DOHH2 (cell line): ENCODE results near the gene ZFHX3.

Experiments
- EZH2phosphoT487 ChIP-seq: fragments of 200-600 bp; sonication (generic); IDR thresholded peaks from 2 replicates; pipeline ENCODE4 v1.6.1; 2017; ENCODE audit warnings: borderline replicate concordance, mild to moderate bottlenecking, antibody characterized with exemption, low read length, moderate library complexity, mixed read lengths
- TF ChIP-seq, protein P1 (sequence below): fragments of 200-600 bp; sonication (generic); IDR thresholded peaks from one replicate; pipeline ENCODE4 v1.5.1; 2014; ENCODE audit warnings: antibody characterized with exemption, mild to moderate bottlenecking, low read depth, low read length; ENCODE audit not compliant: poor library complexity, severe bottlenecking

DNA sequence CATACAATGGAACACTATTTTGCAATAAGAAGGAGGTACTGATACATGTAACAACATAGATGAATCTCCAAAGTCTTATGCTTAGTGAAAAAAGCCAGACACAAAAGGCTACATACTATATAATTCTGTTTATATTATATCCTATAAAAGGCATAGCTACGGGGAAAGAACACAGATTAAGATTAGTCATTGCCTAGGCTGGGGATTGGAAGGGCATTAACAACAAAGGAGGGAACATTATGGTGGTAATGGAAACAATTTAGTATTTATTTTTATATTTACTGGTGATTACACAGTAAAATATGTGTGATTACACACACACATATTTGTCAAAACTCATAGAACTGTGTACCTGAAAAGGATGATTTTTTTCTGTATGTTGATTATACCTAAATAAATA, 278.1 kb downstream of the ZFHX3 start:
- TF ChIP-seq, protein P1, sequence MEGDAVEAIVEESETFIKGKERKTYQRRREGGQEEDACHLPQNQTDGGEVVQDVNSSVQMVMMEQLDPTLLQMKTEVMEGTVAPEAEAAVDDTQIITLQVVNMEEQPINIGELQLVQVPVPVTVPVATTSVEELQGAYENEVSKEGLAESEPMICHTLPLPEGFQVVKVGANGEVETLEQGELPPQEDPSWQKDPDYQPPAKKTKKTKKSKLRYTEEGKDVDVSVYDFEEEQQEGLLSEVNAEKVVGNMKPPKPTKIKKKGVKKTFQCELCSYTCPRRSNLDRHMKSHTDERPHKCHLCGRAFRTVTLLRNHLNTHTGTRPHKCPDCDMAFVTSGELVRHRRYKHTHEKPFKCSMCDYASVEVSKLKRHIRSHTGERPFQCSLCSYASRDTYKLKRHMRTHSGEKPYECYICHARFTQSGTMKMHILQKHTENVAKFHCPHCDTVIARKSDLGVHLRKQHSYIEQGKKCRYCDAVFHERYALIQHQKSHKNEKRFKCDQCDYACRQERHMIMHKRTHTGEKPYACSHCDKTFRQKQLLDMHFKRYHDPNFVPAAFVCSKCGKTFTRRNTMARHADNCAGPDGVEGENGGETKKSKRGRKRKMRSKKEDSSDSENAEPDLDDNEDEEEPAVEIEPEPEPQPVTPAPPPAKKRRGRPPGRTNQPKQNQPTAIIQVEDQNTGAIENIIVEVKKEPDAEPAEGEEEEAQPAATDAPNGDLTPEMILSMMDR: no peak
- TF ChIP-seq EZH2phosphoT487: no peak
